ENCODE measurements around the gene ARSB.

DNA sequence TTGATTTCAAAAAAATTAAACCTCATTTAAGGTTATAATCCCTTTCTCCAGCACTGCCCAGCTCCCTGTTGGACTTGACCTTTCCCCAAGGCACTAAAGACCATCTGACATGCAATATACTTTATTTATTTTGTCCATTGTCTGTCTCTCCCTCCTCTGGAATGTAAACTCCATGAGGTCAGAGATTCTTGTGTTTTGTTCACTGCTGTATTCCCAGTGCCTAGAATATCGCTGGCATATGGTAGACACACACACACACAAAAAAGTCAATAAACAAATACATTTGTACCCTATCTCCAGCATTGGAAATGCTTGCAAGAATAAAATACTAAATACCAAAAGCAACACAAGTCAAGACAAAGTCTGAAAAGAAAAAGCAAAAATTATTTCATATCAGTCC lies 17.3 kb upstream of the ARSB start:
- TF ChIP-seq, protein P1, sequence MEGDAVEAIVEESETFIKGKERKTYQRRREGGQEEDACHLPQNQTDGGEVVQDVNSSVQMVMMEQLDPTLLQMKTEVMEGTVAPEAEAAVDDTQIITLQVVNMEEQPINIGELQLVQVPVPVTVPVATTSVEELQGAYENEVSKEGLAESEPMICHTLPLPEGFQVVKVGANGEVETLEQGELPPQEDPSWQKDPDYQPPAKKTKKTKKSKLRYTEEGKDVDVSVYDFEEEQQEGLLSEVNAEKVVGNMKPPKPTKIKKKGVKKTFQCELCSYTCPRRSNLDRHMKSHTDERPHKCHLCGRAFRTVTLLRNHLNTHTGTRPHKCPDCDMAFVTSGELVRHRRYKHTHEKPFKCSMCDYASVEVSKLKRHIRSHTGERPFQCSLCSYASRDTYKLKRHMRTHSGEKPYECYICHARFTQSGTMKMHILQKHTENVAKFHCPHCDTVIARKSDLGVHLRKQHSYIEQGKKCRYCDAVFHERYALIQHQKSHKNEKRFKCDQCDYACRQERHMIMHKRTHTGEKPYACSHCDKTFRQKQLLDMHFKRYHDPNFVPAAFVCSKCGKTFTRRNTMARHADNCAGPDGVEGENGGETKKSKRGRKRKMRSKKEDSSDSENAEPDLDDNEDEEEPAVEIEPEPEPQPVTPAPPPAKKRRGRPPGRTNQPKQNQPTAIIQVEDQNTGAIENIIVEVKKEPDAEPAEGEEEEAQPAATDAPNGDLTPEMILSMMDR (IDR thresholded peaks at IDR 0.05): no peak
- TF ChIP-seq POLR2A (IDR thresholded peaks at IDR 0.05): no peak
